Stimulated activated CD8-positive, alpha-beta memory T cell treated with anti-CD3 and anti-CD28 coated beads, Interleukin-12 subunit alpha, Interleukin-12 subunit beta, amount 100 ng/mL, for 24 hours (primary cell): ENCODE measurements around the gene MTFR2.

Experiments used
- DNase-seq: peaks from one replicate; pipeline ENCODE4 v3.0.0-alpha.2; 2020; ENCODE audit errors: extremely low read depth

MTFR2 gene

DNA sequence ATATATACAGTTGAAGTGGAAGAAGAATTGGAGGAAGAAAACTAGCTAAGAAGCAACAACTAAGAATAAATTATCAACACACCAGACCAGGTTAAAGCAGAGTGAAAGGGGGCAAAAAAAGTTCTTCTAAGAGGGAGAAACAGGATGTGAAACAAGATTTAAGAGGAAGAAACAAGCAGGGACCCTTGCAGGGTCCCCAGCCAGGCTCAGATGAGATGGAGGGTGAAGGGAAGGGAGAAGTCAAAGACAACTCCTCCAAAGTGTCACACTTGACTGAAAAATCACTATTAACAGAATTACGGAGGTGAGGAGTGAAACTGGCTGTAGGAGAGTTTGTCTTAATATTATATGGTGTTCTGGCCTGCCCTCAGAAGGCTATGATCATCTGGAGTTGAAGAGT, 65.4 kb downstream of the MTFR2 start:
- no peak for DNase-seq

DNA sequence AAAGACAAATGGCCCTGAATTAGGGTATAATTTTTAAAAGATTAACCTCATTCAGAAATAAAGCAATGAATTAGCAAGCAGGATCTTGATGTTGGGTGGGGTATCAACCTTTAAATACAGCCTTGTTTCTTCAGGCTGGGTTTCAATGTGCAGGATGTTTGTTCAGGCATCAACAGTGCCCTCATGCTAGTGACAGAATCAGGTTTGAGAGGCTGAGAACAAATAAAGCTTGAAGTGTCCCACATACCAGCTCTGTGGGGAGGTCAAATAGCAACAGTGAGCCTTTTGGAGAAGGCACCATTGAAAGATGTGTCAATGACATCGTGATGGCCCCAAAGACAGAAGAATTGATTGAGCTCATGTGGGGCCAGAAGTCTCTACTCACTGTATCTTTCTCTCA, 68.2 kb downstream of the MTFR2 start:
- DNase-seq, result no peak

DNA sequence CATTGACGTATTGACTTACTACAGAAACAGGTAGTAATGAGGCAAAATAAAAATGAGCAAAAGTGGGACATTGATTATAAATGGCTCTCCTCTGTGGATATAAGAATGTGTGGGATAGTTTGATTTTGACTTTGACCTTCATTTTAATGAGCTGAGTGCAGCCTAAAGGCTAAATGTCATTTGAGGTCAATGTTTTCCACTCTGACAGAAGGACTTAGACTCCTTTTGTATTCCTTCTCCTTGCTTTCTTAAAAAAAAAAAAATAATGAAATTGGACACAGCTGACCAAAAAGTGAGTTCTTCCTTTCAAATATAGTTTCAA, 68.6 kb downstream of the MTFR2 start:
- no peak for DNase-seq
